ENCODE measurements around the gene RBM25.

RBM25 gene

GRCh38 chr14:73173092-73173735 is 114.9 kb downstream of the RBM25 start:
- no peak for TF ChIP-seq FOXP2 (optimal IDR thresholded peaks at IDR 0.05; ENCODE audit: borderline replicate concordance, extremely low read depth, extremely low read length, insufficient read depth)
- TF ChIP-seq POLR2AphosphoS5 (IDR thresholded peaks at IDR 0.05; ENCODE audit: low read depth, low read length): no peak
- no peak for TF ChIP-seq SIN3A (IDR thresholded peaks at IDR 0.05; ENCODE audit: borderline replicate concordance, insufficient read depth, low read length)
- TF ChIP-seq TAF1 (IDR thresholded peaks at IDR 0.05; ENCODE audit: borderline replicate concordance, insufficient read depth, low read length): no peak
- TF ChIP-seq REST (IDR thresholded peaks at IDR 0.05; ENCODE audit: insufficient read depth in 1 of 2, low read depth in 2 of 2, low read length in 2 of 2): no peak
